Measurements from ENCODE around the gene DENND4C. TPM values are rescaled to one million over a fixed set of nuclear protein-coding genes. Genes with fewer than 3 reads are reported as not detected.
"Not testable (repeated sequence)": the region's sequence is repeated elsewhere in the genome, so short reads cannot be mapped to it uniquely, and the experiment has no call there.

DENND4C gene
- total RNA-seq, 1 donor from 2014 or later, result 35.6 TPM

GRCh38 chr9:19243366-19244033 lies 13.0 kb downstream of the DENND4C start:
- Mint-ChIP-seq H3K4me3 (ENCODE audit: unreplicated experiment) (no peak overlapping the region), H3K4me1 (ENCODE audit: unreplicated experiment) (peaks cover 3% of the 10 kb centered on the region), H3K9me3 (ENCODE audit: unreplicated experiment) (no peaks in the 10 kb centered on the region), H3K27ac (ENCODE audit: unreplicated experiment) (no peak overlapping the region), H3K36me3 (ENCODE audit: low read depth, unreplicated experiment) (peaks cover 8% of the 10 kb centered on the region), H3K27me3 (ENCODE audit: unreplicated experiment) (peaks cover under 1% of the 10 kb centered on the region)
- no peak for TF ChIP-seq CTCF (IDR thresholded peaks at IDR 0.05; ENCODE audit: unreplicated experiment)
- no peak for DNase-seq (ENCODE audit: low spot score)

- no peak overlapping the region for H3K27ac Mint-ChIP-seq (ENCODE audit: unreplicated experiment)
- no peaks in the 10 kb centered on the region for H3K9me3 Mint-ChIP-seq (ENCODE audit: unreplicated experiment)
- peaks cover 4% of the 10 kb centered on the region for H3K27me3 Mint-ChIP-seq (ENCODE audit: unreplicated experiment)
- H3K4me3 Mint-ChIP-seq (ENCODE audit: unreplicated experiment), result no peak overlapping the region
- TF ChIP-seq CTCF (IDR thresholded peaks at IDR 0.05; ENCODE audit: unreplicated experiment), result no peak
- H3K36me3 Mint-ChIP-seq (ENCODE audit: low read depth, unreplicated experiment), result no peaks in the 10 kb centered on the region
- peaks cover 3% of the 10 kb centered on the region for H3K4me1 Mint-ChIP-seq (ENCODE audit: unreplicated experiment)
- no peak for DNase-seq (ENCODE audit: low spot score)
Observed at GRCh38 chr9:19246891-19247290, 16.4 kb downstream of the DENND4C start.

GRCh38 chr9:19247420-19247819 lies 16.9 kb downstream of the DENND4C start:
- Mint-ChIP-seq H3K4me1 (ENCODE audit: unreplicated experiment) (peaks cover 4% of the 10 kb centered on the region), H3K4me3 (ENCODE audit: unreplicated experiment) (no peak overlapping the region), H3K27ac (ENCODE audit: unreplicated experiment) (no peak overlapping the region), H3K36me3 (ENCODE audit: low read depth, unreplicated experiment) (no peaks in the 10 kb centered on the region), H3K9me3 (ENCODE audit: unreplicated experiment) (no peaks in the 10 kb centered on the region), H3K27me3 (ENCODE audit: unreplicated experiment) (peaks cover 4% of the 10 kb centered on the region)
- no peak for DNase-seq (ENCODE audit: low spot score)
- TF ChIP-seq CTCF (IDR thresholded peaks at IDR 0.05; ENCODE audit: unreplicated experiment), result no peak

- not testable (repeated sequence) for H3K36me3 Mint-ChIP-seq (ENCODE audit: low read depth, unreplicated experiment); H3K4me1 Mint-ChIP-seq (ENCODE audit: unreplicated experiment); H3K4me3 Mint-ChIP-seq (ENCODE audit: unreplicated experiment); H3K9me3 Mint-ChIP-seq (ENCODE audit: unreplicated experiment); DNase-seq (ENCODE audit: low spot score); H3K27me3 Mint-ChIP-seq (ENCODE audit: unreplicated experiment); H3K27ac Mint-ChIP-seq (ENCODE audit: unreplicated experiment)
Observed at GRCh38 chr9:19250346-19250745, 19.9 kb downstream of the DENND4C start.

GRCh38 chr9:19251203-19251602 lies 20.7 kb downstream of the DENND4C start:
- not testable (repeated sequence) for DNase-seq (ENCODE audit: low spot score); H3K36me3 Mint-ChIP-seq (ENCODE audit: low read depth, unreplicated experiment); H3K4me3 Mint-ChIP-seq (ENCODE audit: unreplicated experiment); H3K4me1 Mint-ChIP-seq (ENCODE audit: unreplicated experiment); H3K27ac Mint-ChIP-seq (ENCODE audit: unreplicated experiment); H3K27me3 Mint-ChIP-seq (ENCODE audit: unreplicated experiment); H3K9me3 Mint-ChIP-seq (ENCODE audit: unreplicated experiment)

GRCh38 chr9:19251622-19252021 lies 21.1 kb downstream of the DENND4C start:
- DNase-seq (ENCODE audit: low spot score); H3K36me3 Mint-ChIP-seq (ENCODE audit: low read depth, unreplicated experiment); H3K9me3 Mint-ChIP-seq (ENCODE audit: unreplicated experiment); H3K4me3 Mint-ChIP-seq (ENCODE audit: unreplicated experiment); H3K4me1 Mint-ChIP-seq (ENCODE audit: unreplicated experiment); H3K27ac Mint-ChIP-seq (ENCODE audit: unreplicated experiment); H3K27me3 Mint-ChIP-seq (ENCODE audit: unreplicated experiment): not testable (repeated sequence)
